ENCODE data around the gene WAPL.
"Not testable (repeated sequence)": the region's sequence is repeated elsewhere in the genome, so short reads cannot be mapped to it uniquely, and the experiment has no call there.

The WAPL gene

GRCh38 chr10:86389441-86390193 lies 132.0 kb downstream of the WAPL start:
- DNase-seq (ENCODE audit: low spot score): no peak

GRCh38 chr10:86389109-86389440 lies 132.5 kb downstream of the WAPL start:
- DNase-seq (ENCODE audit: low spot score): not testable (repeated sequence)

- DNase-seq (ENCODE audit: low spot score): no peak
These were observed 133.4 kb downstream of the WAPL start for GRCh38 chr10:86388119-86388704.

- DNase-seq (ENCODE audit: low spot score): no peak
These were observed 134.3 kb downstream of the WAPL start for GRCh38 chr10:86387178-86387794.

GRCh38 chr10:86385806-86386205 lies 135.8 kb downstream of the WAPL start:
- no peak for DNase-seq (ENCODE audit: low spot score)

Measured in CD4-positive, alpha-beta T cell treated with Interleukin-6 at 100 ng/mL for 8 hours (primary cell).